Neural cell (in vitro differentiated cells): ENCODE data around the gene NOTCH2. TPM values are rescaled to one million over a fixed set of nuclear protein-coding genes. Genes with fewer than 3 reads are reported as not detected.

ENCODE experiments used
- H2AFZ ChIP-seq: fragments of 200-600, 300-800 bp; sonication (generic), shearing (Covaris generic); 2 replicates; pipeline ENCODE4 v1.6.0; 2014; ENCODE audit warnings: low read depth, mild to moderate bottlenecking, antibody characterized with exemption, low read length, moderate library complexity
- H3F3A ChIP-seq: fragments of 200-600 bp; shearing (Covaris generic); 2 replicates; pipeline ENCODE4 v1.6.1; 2016; ENCODE audit warnings: mild to moderate bottlenecking, moderate library complexity, mixed read lengths, antibody characterized with exemption, low read length; ENCODE audit not compliant: insufficient read depth, poor library complexity, severe bottlenecking
- H3K27ac ChIP-seq: fragments of 200-600, 300-800 bp; sonication (generic), shearing (Covaris generic); 2 replicates; pipeline ENCODE4 v1.5.1; 2014; ENCODE audit warnings: mild to moderate bottlenecking, low read length, moderate library complexity
- H3K27me3 ChIP-seq: fragments of 300-800, 200-600 bp; sonication (generic), shearing (Covaris generic); 2 replicates; pipeline ENCODE4 v1.6.0; 2014; ENCODE audit warnings: mild to moderate bottlenecking, low read depth, low read length, moderate library complexity; ENCODE audit not compliant: insufficient read depth
- H3K36me3 ChIP-seq: fragments of 300-800, 200-600 bp; sonication (generic), shearing (Covaris generic); 2 replicates; pipeline ENCODE4 v1.5.1; 2014; ENCODE audit warnings: mild to moderate bottlenecking, antibody characterized with exemption, low read length, moderate library complexity; ENCODE audit not compliant: insufficient read depth
- H3K4me2 ChIP-seq: fragments of 300-800, 200-600 bp; sonication (generic), shearing (Covaris generic); 2 replicates; pipeline ENCODE4 v1.6.0; 2014; ENCODE audit warnings: mild to moderate bottlenecking, low read length
- H3K4me3 ChIP-seq: fragments of 300-800, 200-600 bp; sonication (generic), shearing (Covaris generic); 2 replicates; pipeline ENCODE4 v1.5.1; 2014; ENCODE audit warnings: mild to moderate bottlenecking, low read length, moderate library complexity
- H3K79me2 ChIP-seq: fragments of 200-600 bp; shearing (Covaris generic); replicated peaks from 2 replicates; pipeline ENCODE4 v1.6.0; 2014; ENCODE audit warnings: mild to moderate bottlenecking, low read length, moderate library complexity; ENCODE audit not compliant: insufficient read depth
- H3K9ac ChIP-seq: fragments of 300-800, 200-600 bp; sonication (generic), shearing (Covaris generic); 2 replicates; pipeline ENCODE4 v1.6.1; 2016; ENCODE audit warnings: mild to moderate bottlenecking, low read length, mixed read lengths
- H3K9me2 ChIP-seq: fragments of 200-600 bp; shearing (Covaris generic); 2 replicates; pipeline ENCODE4 v1.6.1; 2016; ENCODE audit warnings: mild to moderate bottlenecking, low read length, mixed read lengths; ENCODE audit not compliant: insufficient read depth
- H3K9me3 ChIP-seq: fragments of 200-600, 300-800 bp; sonication (generic), shearing (Covaris generic); 2 replicates; pipeline ENCODE4 v1.6.1; 2016; ENCODE audit warnings: mild to moderate bottlenecking, mixed run types, low read length, moderate library complexity, mixed read lengths
- H4K20me1 ChIP-seq: fragments of 200-600 bp; shearing (Covaris generic); 2 replicates; pipeline ENCODE4 v1.6.1; 2016; ENCODE audit warnings: mild to moderate bottlenecking, mixed run types; ENCODE audit not compliant: insufficient read depth
- EP300 ChIP-seq: fragments of 450-650 bp; conservative IDR thresholded peaks from 2 replicates; pipeline ENCODE4 v1.6.1; 2014; ENCODE audit warnings: antibody characterized with exemption, mild to moderate bottlenecking, moderate library complexity; ENCODE audit not compliant: poor library complexity, severe bottlenecking
- EZH2 ChIP-seq: fragments of 200-600, 300-800 bp; shearing (Covaris generic), sonication (generic); IDR thresholded peaks from 2 replicates; pipeline ENCODE4 v1.6.1; 2014; ENCODE audit warnings: antibody characterized with exemption, low read length, borderline replicate concordance, mild to moderate bottlenecking; ENCODE audit not compliant: insufficient read depth, poor library complexity, severe bottlenecking
- MXI1 ChIP-seq: fragments of 450-650 bp; conservative IDR thresholded peaks from 2 replicates; pipeline ENCODE4 v1.6.1; 2014; ENCODE audit warnings: antibody characterized with exemption, mild to moderate bottlenecking; ENCODE audit not compliant: poor library complexity, severe bottlenecking
- POLR2AphosphoS5 ChIP-seq: IDR thresholded peaks from 2 replicates; pipeline ENCODE4 v1.6.1; 2012
- RAD21 ChIP-seq: fragments of 450-650 bp; conservative IDR thresholded peaks from 2 replicates; pipeline ENCODE4 v1.6.1; 2014; ENCODE audit warnings: antibody characterized with exemption, mild to moderate bottlenecking, moderate library complexity
- SMC3 ChIP-seq: fragments of 450-650 bp; conservative IDR thresholded peaks from 2 replicates; pipeline ENCODE4 v1.6.1; 2014; ENCODE audit warnings: antibody characterized with exemption, mild to moderate bottlenecking, moderate library complexity; ENCODE audit not compliant: poor library complexity
- TAF1 ChIP-seq: IDR thresholded peaks from 2 replicates; pipeline ENCODE4 v1.6.1; 2012; ENCODE audit warnings: low read depth
- polyA plus RNA-seq: library from polyadenylated mRNA; depleted of rRNA; stranded (reverse); fragments of >200 nt; gene quantifications from 2 replicates; pipeline ENCODE4 v1.2.3, GENCODE V29; 2014
- TF ChIP-seq, protein P1 (sequence below): fragments of 450-650 bp; IDR thresholded peaks from 2 replicates; pipeline ENCODE4 v1.5.1; 2014; ENCODE audit warnings: antibody characterized with exemption, mild to moderate bottlenecking, moderate library complexity; ENCODE audit not compliant: poor library complexity, severe bottlenecking
- TF ChIP-seq, protein P2 (sequence below): IDR thresholded peaks from 2 replicates; pipeline ENCODE4 v1.6.1; 2012; ENCODE audit warnings: borderline replicate concordance

NOTCH2 gene
- polyA plus RNA-seq, 1 donor from 2014 or later: 0.73 TPM

DNA sequence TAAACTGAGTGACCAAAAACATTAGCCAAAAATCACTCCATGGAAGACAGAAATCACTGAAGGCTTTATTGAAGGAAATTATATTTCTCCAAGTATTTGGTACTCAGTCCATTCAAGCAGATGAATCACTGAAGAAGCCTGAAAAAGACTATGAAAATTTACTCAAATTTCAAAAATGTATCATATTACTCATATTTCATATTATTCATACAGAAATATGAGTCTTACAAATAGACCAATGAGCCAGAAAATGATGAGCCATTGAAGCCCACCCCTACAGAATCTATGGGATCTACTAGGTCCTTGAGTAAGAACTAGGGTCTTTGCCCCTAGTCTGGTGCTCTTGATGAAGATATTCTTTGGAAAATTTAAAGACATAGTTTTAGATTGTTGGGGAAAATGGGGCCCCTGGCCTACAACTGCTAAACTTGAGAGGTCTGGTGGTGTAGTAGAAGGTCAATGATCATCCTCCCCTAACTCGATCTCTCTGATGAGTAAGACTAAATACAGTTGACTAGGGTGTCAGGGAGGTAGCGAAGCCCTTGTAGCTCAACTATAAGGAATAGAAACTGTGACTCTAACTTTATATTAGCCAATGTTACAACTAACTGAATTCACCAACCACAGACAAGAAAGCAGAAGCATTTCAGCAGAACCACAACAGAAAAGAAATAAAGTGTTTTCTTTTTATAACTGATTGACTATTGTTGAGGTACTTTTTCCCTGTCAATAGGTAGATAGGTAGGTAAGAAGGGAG lies 81.0 kb downstream of the NOTCH2 start:
- H4K20me1 ChIP-seq: no peaks in the 10 kb centered on the region
- no peak overlapping the region for H3K4me3 ChIP-seq
- no peak overlapping the region for H3K4me2 ChIP-seq
- H3K36me3 ChIP-seq: no peaks in the 10 kb centered on the region
- no peak overlapping the region for H3K9ac ChIP-seq
- H3K27me3 ChIP-seq: no peaks in the 10 kb centered on the region
- no peaks in the 10 kb centered on the region for H3F3A ChIP-seq
- TF ChIP-seq POLR2AphosphoS5 (no peak), MXI1 (no peak), SMC3 (no peak), EP300 (no peak), TAF1 (no peak), RAD21 (no peak), EZH2 (no peak)
- TF ChIP-seq, protein P1, sequence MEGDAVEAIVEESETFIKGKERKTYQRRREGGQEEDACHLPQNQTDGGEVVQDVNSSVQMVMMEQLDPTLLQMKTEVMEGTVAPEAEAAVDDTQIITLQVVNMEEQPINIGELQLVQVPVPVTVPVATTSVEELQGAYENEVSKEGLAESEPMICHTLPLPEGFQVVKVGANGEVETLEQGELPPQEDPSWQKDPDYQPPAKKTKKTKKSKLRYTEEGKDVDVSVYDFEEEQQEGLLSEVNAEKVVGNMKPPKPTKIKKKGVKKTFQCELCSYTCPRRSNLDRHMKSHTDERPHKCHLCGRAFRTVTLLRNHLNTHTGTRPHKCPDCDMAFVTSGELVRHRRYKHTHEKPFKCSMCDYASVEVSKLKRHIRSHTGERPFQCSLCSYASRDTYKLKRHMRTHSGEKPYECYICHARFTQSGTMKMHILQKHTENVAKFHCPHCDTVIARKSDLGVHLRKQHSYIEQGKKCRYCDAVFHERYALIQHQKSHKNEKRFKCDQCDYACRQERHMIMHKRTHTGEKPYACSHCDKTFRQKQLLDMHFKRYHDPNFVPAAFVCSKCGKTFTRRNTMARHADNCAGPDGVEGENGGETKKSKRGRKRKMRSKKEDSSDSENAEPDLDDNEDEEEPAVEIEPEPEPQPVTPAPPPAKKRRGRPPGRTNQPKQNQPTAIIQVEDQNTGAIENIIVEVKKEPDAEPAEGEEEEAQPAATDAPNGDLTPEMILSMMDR: no peak
- TF ChIP-seq, protein P2, sequence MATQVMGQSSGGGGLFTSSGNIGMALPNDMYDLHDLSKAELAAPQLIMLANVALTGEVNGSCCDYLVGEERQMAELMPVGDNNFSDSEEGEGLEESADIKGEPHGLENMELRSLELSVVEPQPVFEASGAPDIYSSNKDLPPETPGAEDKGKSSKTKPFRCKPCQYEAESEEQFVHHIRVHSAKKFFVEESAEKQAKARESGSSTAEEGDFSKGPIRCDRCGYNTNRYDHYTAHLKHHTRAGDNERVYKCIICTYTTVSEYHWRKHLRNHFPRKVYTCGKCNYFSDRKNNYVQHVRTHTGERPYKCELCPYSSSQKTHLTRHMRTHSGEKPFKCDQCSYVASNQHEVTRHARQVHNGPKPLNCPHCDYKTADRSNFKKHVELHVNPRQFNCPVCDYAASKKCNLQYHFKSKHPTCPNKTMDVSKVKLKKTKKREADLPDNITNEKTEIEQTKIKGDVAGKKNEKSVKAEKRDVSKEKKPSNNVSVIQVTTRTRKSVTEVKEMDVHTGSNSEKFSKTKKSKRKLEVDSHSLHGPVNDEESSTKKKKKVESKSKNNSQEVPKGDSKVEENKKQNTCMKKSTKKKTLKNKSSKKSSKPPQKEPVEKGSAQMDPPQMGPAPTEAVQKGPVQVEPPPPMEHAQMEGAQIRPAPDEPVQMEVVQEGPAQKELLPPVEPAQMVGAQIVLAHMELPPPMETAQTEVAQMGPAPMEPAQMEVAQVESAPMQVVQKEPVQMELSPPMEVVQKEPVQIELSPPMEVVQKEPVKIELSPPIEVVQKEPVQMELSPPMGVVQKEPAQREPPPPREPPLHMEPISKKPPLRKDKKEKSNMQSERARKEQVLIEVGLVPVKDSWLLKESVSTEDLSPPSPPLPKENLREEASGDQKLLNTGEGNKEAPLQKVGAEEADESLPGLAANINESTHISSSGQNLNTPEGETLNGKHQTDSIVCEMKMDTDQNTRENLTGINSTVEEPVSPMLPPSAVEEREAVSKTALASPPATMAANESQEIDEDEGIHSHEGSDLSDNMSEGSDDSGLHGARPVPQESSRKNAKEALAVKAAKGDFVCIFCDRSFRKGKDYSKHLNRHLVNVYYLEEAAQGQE: no peak
- no peak overlapping the region for H2AFZ ChIP-seq
- no peaks in the 10 kb centered on the region for H3K79me2 ChIP-seq
- no peak overlapping the region for H3K27ac ChIP-seq
- no peaks in the 10 kb centered on the region for H3K9me3 ChIP-seq
- H3K9me2 ChIP-seq: no peaks in the 10 kb centered on the region

DNA sequence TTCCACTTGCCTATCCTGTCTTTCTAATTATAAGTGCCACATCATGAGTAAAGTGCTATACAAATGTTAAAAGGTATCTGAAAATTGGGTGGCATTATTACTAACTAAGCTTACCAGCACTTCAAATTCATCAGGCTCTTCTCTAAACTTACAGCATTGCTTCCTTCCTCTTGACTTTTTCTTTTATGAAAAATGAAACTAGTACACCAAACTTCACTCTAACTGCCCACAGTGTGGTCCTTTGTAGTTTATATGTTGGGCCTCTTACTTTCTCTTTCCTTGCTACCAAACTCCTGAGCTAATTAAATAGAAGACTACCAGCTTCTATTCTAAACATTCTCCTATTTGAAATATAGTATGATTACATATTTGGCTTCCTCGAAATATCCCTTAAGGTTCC lies 81.8 kb downstream of the NOTCH2 start:
- Histone ChIP-seq H3K27me3 (no peaks in the 10 kb centered on the region), H3K4me2 (no peak overlapping the region), H3F3A (no peaks in the 10 kb centered on the region), H2AFZ (no peak overlapping the region), H3K9me3 (no peaks in the 10 kb centered on the region), H4K20me1 (no peaks in the 10 kb centered on the region), H3K27ac (no peak overlapping the region), H3K9me2 (no peaks in the 10 kb centered on the region), H3K9ac (no peak overlapping the region), H3K36me3 (no peaks in the 10 kb centered on the region), H3K4me3 (no peak overlapping the region), H3K79me2 (no peaks in the 10 kb centered on the region)
- TF ChIP-seq MXI1: no peak
- TF ChIP-seq, protein P2: no peak
- no peak for TF ChIP-seq POLR2AphosphoS5
- no peak for TF ChIP-seq EZH2
- no peak for TF ChIP-seq SMC3
- TF ChIP-seq, protein P1: no peak
- TF ChIP-seq TAF1: no peak
- TF ChIP-seq EP300: no peak
- no peak for TF ChIP-seq RAD21
